ENCODE measurements around the gene TBC1D19.

TBC1D19 gene

GRCh38 chr4:26787461-26788340, 203.8 kb downstream of the TBC1D19 start:
- H3K9me3 ChIP-seq (ENCODE audit: control insufficient read depth, low read length), result no peaks in the 10 kb centered on the region
- no peaks in the 10 kb centered on the region for H3K27me3 ChIP-seq (ENCODE audit: control insufficient read depth, insufficient read depth, low read length)
- H3K9ac ChIP-seq (ENCODE audit: low read length), result no peak overlapping the region
- no peaks in the 10 kb centered on the region for H3K36me3 ChIP-seq (ENCODE audit: control insufficient read depth, insufficient read depth, low read length)
- peaks cover 22% of the 10 kb centered on the region for H3K4me1 ChIP-seq (ENCODE audit: control insufficient read depth, insufficient read depth, low read length)
- no peak overlapping the region for H3K4me3 ChIP-seq (ENCODE audit: low read length)

GRCh38 chr4:26788341-26788733, 204.5 kb downstream of the TBC1D19 start:
- H3K9me3 ChIP-seq (ENCODE audit: control insufficient read depth, low read length), result no peaks in the 10 kb centered on the region
- no peak overlapping the region for H3K4me3 ChIP-seq (ENCODE audit: low read length)
- no peaks in the 10 kb centered on the region for H3K36me3 ChIP-seq (ENCODE audit: control insufficient read depth, insufficient read depth, low read length)
- H3K27me3 ChIP-seq (ENCODE audit: control insufficient read depth, insufficient read depth, low read length), result no peaks in the 10 kb centered on the region
- peaks cover 17% of the 10 kb centered on the region for H3K4me1 ChIP-seq (ENCODE audit: control insufficient read depth, insufficient read depth, low read length)
- no peak overlapping the region for H3K9ac ChIP-seq (ENCODE audit: low read length)

GRCh38 chr4:26789208-26789607, 205.3 kb downstream of the TBC1D19 start:
- Histone ChIP-seq H3K27me3 (ENCODE audit: control insufficient read depth, insufficient read depth, low read length) (no peaks in the 10 kb centered on the region), H3K9me3 (ENCODE audit: control insufficient read depth, low read length) (no peaks in the 10 kb centered on the region), H3K36me3 (ENCODE audit: control insufficient read depth, insufficient read depth, low read length) (no peaks in the 10 kb centered on the region), H3K4me3 (ENCODE audit: low read length) (no peak overlapping the region), H3K9ac (ENCODE audit: low read length) (no peak overlapping the region), H3K4me1 (ENCODE audit: control insufficient read depth, insufficient read depth, low read length) (peaks cover 17% of the 10 kb centered on the region)

- Histone ChIP-seq H3K36me3 (ENCODE audit: control insufficient read depth, insufficient read depth, low read length) (no peaks in the 10 kb centered on the region), H3K9me3 (ENCODE audit: control insufficient read depth, low read length) (no peaks in the 10 kb centered on the region), H3K27me3 (ENCODE audit: control insufficient read depth, insufficient read depth, low read length) (no peaks in the 10 kb centered on the region), H3K4me1 (ENCODE audit: control insufficient read depth, insufficient read depth, low read length) (peaks cover 17% of the 10 kb centered on the region), H3K9ac (ENCODE audit: low read length) (no peak overlapping the region), H3K4me3 (ENCODE audit: low read length) (no peak overlapping the region)
Observed at GRCh38 chr4:26791346-26791745, 207.5 kb downstream of the TBC1D19 start.

GRCh38 chr4:26792639-26793038, 208.8 kb downstream of the TBC1D19 start:
- H3K9ac ChIP-seq (ENCODE audit: low read length), result no peak overlapping the region
- no peak overlapping the region for H3K4me3 ChIP-seq (ENCODE audit: low read length)
- H3K27me3 ChIP-seq (ENCODE audit: control insufficient read depth, insufficient read depth, low read length), result no peaks in the 10 kb centered on the region
- H3K9me3 ChIP-seq (ENCODE audit: control insufficient read depth, low read length), result no peaks in the 10 kb centered on the region
- H3K36me3 ChIP-seq (ENCODE audit: control insufficient read depth, insufficient read depth, low read length), result no peaks in the 10 kb centered on the region
- peaks cover 12% of the 10 kb centered on the region for H3K4me1 ChIP-seq (ENCODE audit: control insufficient read depth, insufficient read depth, low read length)

- H3K36me3 ChIP-seq (ENCODE audit: control insufficient read depth, insufficient read depth, low read length), result no peaks in the 10 kb centered on the region
- H3K9ac ChIP-seq (ENCODE audit: low read length), result no peak overlapping the region
- H3K27me3 ChIP-seq (ENCODE audit: control insufficient read depth, insufficient read depth, low read length), result no peaks in the 10 kb centered on the region
- H3K9me3 ChIP-seq (ENCODE audit: control insufficient read depth, low read length), result no peaks in the 10 kb centered on the region
- peaks cover under 1% of the 10 kb centered on the region for H3K4me1 ChIP-seq (ENCODE audit: control insufficient read depth, insufficient read depth, low read length)
- no peak overlapping the region for H3K4me3 ChIP-seq (ENCODE audit: low read length)
Observed at GRCh38 chr4:26793735-26794134, 209.9 kb downstream of the TBC1D19 start.

GRCh38 chr4:26796081-26796480, 212.2 kb downstream of the TBC1D19 start:
- Histone ChIP-seq H3K4me1 (ENCODE audit: control insufficient read depth, insufficient read depth, low read length) (no peaks in the 10 kb centered on the region), H3K9ac (ENCODE audit: low read length) (no peak overlapping the region), H3K9me3 (ENCODE audit: control insufficient read depth, low read length) (no peaks in the 10 kb centered on the region), H3K4me3 (ENCODE audit: low read length) (no peak overlapping the region), H3K36me3 (ENCODE audit: control insufficient read depth, insufficient read depth, low read length) (no peaks in the 10 kb centered on the region), H3K27me3 (ENCODE audit: control insufficient read depth, insufficient read depth, low read length) (no peaks in the 10 kb centered on the region)

GRCh38 chr4:26802790-26803189, 218.9 kb downstream of the TBC1D19 start:
- Histone ChIP-seq H3K4me1 (ENCODE audit: control insufficient read depth, insufficient read depth, low read length) (peaks cover 4% of the 10 kb centered on the region), H3K9ac (ENCODE audit: low read length) (no peak overlapping the region), H3K36me3 (ENCODE audit: control insufficient read depth, insufficient read depth, low read length) (no peaks in the 10 kb centered on the region), H3K9me3 (ENCODE audit: control insufficient read depth, low read length) (no peaks in the 10 kb centered on the region), H3K4me3 (ENCODE audit: low read length) (no peak overlapping the region), H3K27me3 (ENCODE audit: control insufficient read depth, insufficient read depth, low read length) (no peaks in the 10 kb centered on the region)

- Histone ChIP-seq H3K27me3 (ENCODE audit: control insufficient read depth, insufficient read depth, low read length) (no peaks in the 10 kb centered on the region), H3K4me1 (ENCODE audit: control insufficient read depth, insufficient read depth, low read length) (peaks cover 4% of the 10 kb centered on the region), H3K36me3 (ENCODE audit: control insufficient read depth, insufficient read depth, low read length) (no peaks in the 10 kb centered on the region), H3K9me3 (ENCODE audit: control insufficient read depth, low read length) (no peaks in the 10 kb centered on the region), H3K9ac (ENCODE audit: low read length) (no peak overlapping the region), H3K4me3 (ENCODE audit: low read length) (no peak overlapping the region)
Observed at GRCh38 chr4:26803211-26803861, 219.5 kb downstream of the TBC1D19 start.

GRCh38 chr4:26804451-26804850, 220.6 kb downstream of the TBC1D19 start:
- H3K27me3 ChIP-seq (ENCODE audit: control insufficient read depth, insufficient read depth, low read length), result no peaks in the 10 kb centered on the region
- no peaks in the 10 kb centered on the region for H3K36me3 ChIP-seq (ENCODE audit: control insufficient read depth, insufficient read depth, low read length)
- no peaks in the 10 kb centered on the region for H3K9me3 ChIP-seq (ENCODE audit: control insufficient read depth, low read length)
- no peak overlapping the region for H3K4me3 ChIP-seq (ENCODE audit: low read length)
- peaks cover 4% of the 10 kb centered on the region for H3K4me1 ChIP-seq (ENCODE audit: control insufficient read depth, insufficient read depth, low read length)
- no peak overlapping the region for H3K9ac ChIP-seq (ENCODE audit: low read length)

- peaks cover 4% of the 10 kb centered on the region for H3K4me1 ChIP-seq (ENCODE audit: control insufficient read depth, insufficient read depth, low read length)
- H3K9me3 ChIP-seq (ENCODE audit: control insufficient read depth, low read length), result no peaks in the 10 kb centered on the region
- no peaks in the 10 kb centered on the region for H3K36me3 ChIP-seq (ENCODE audit: control insufficient read depth, insufficient read depth, low read length)
- no peak overlapping the region for H3K9ac ChIP-seq (ENCODE audit: low read length)
- H3K4me3 ChIP-seq (ENCODE audit: low read length), result no peak overlapping the region
- no peaks in the 10 kb centered on the region for H3K27me3 ChIP-seq (ENCODE audit: control insufficient read depth, insufficient read depth, low read length)
Observed at GRCh38 chr4:26804925-26805324, 221.0 kb downstream of the TBC1D19 start.

Measured in mucosa of stomach (tissue), 1 donor.